SK-N-DZ (cell line): ENCODE results near the gene SORCS2.

Experiments used
- DNase-seq: peaks from one replicate; pipeline ENCODE4 v3.0.0-alpha.2; 2015; ENCODE audit warnings: low spot score

SORCS2 gene

DNA sequence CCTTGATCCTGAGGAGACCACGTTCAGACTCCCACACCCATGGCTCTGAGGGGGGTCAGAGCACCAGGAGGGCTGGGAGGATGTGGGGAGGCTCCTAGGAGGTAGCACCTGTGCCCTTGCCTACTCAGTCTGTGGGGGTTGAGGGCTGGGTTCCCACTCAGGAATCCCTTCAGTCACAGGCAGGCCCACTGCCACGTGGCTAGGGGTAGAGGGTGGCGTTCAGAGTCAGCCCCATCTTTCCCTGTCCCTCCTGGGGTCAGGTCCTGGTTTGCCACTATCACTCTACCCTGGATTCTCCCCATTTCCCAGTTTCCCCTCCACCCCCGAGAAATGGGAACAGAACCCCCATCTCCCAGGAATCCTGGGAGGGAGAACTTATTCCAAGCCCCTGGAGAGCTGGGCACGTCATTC, 131.1 kb downstream of the SORCS2 start:
- DNase-seq, result no peak

DNA sequence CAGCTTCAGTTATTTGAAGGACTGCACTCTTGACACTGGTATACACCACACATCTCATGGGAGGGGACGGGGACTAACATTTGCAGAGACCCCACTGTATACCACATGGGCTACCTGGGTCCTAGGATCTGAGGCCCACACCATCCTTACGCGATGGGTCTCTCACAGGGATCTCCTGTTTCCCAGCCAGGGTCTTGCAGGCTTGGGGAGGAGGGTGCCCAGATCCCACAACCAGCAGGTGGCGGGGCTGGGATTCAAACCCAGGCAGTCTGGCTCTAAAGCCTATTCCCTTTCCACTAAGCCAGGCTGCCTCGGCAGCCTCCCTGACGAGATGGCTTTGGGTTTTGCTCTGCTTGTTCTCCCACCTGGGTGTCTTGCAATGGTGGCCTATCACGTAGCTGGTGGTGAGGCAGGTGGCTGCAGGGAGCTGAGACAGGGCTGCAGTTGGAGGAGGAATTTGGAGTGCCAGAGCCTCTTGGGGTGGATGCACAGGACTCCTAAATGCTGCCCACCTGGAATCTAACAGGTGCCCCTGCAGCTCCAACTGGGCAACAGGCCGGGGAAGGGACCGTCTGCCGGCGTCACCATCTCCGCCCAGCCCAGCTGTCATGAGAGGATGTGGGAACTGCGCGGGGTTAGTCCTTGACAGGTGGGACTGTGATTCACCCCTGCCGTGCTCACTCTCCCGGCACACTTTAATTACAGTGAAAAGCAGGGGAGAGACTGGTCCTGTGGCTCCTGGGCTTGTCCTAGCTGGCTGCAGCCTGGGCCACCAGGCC, 131.7 kb downstream of the SORCS2 start:
- no peak for DNase-seq

DNA sequence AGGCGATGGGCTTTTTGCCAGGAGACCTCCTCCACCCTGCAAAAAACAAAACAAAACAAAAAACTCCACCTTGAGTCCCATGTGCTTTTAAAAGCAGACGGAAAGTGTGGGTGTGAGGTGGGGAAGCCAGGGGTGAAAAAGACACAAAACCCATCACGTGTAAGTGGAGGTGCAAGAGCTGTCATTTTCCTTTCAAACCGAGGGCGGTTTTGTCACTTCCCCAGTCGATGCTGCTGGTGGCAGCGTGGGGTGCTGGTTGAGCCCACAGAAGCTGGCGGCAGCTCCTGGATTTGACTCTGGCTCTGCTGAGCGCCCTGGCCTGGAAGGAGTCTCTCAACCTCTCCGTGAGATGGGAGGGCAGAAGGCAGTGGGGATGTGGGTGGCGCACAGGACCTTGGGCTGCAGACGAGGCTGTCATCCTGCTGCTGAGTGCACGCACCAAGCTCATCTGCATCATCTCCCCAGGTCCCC, 132.3 kb downstream of the SORCS2 start:
- no peak for DNase-seq

DNA sequence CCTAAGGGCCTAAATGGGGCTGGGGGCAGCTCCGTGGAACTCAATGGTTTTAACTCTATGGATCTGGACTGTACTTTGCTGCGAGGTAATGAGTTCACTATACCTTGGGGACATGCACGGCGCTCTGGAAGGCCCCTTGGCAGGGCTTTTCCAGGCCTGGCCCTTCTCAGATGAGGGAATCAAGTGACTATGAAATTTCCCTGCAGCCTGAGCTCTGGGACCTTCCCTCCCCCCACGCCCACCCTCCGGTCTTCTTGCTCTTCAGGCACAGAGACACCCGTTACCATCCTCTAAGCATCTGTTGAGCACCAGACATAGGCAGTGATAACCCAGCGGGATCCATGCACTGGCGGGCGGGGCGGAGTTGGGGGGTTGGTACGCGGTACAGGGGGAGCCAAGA, 133.2 kb downstream of the SORCS2 start:
- no peak for DNase-seq

DNA sequence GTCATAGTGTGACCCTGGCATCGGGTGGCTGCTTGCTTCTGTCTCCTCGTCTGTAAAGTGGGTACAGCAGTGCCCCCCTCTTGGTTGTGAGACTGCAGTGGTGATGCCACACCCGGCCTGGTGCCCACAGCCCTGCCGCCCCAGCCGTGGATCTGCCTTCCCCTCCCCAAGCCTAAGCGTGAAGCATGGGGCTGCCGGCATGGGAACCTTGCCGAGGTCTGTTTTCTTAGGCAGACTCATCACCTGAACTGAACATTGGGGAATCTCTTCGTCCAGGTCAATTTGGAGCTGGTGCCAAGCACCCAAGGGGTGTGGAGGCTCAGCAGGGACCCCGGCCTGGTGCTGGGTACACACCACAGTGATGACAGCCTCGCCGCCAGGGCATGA, 134.0 kb downstream of the SORCS2 start:
- DNase-seq, result no peak

DNA sequence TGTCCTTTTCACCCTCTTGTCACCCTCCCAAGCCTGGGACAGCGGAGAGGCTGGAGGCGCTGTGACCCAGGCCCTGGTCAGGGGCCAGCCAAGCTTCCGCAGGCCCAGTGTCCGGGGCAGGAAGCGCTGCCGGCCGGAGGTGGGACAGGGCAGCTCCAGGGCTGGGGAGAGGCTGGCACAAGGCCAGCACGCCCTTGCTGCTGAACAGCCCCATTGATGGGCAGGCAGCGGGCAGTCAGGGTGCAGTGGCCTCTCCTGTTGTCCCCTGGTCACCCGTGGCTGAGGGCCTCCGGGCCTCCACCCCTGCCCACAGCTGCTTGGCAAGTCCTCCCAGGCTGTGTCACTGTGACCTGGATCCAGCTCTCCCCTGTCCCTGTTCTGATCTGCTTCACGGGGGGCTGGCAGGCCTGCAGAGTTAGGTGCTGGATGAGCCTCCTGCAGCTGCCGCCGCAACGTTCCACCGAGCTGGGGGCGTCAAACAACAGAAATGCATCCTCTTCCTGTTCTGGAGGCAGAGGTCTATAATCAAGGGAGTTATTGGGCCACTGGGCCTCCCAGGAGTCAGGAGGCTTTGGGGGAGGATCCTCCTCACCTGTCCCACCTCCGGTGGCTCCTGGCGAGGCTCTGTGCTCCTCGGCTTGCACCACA, 134.5 kb downstream of the SORCS2 start:
- no peak for DNase-seq

DNA sequence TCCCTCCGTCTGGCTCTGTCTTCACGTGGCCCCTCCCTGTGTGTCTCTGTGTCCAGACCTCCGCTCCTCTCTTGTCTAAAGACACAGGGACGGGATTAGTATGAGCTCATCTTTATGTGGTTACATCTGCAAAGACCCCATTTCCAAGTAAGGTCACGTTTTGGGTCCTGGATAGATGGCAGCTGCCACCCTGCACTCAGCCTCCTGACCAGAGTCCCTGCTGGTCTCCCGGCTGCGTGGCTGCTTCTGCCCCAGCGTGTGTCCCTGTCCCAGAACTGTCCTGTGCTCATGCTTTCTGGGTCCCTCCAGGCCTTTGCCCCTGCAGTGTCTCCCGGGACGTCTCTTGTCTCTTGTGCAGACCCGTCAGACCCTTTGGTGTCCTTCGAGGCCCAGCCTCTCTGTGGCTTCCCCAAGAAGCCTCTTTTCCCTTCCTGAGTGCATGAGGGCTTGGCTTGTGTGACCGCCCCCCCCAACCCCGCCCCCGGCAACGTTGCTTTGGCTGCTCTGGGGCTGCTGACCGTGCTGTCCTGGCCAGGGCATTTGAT, 135.1 kb downstream of the SORCS2 start:
- DNase-seq, result no peak

DNA sequence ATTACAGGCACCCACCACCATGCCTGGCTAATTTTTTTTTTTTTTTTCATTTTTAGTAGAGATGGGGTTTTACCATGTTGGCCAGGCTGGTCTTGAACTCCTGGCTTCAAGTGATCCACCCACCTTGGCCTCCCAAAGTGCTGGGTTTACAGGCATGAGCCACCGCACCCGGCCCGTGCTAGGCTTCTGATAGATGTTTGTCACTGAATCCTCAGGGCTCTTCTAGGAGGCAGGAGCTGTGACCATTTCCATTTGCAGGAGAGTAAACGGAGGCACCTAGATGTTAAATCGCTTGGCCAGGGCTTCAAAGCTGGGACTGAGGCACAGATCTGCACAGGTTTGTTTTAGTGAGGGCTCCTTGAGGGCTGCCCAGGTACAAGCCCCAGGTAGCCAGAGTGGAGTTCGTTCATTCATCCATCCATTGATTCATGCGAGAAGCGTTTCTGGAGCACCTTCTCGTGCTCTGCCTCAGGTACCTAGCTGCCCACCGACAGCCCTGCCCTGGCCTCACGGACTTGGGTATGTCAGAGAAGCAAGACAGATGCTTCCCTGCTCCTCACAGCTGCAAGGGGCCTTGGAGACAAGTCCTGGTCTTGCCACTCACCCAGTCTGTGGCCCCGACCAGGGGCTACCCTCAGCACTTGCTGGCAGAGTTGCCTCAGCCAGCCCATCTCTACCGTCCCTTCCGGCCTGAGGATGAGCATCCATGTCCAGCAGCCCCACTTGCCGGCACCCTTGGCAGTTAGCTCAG, 136.0 kb downstream of the SORCS2 start:
- DNase-seq, result no peak

DNA sequence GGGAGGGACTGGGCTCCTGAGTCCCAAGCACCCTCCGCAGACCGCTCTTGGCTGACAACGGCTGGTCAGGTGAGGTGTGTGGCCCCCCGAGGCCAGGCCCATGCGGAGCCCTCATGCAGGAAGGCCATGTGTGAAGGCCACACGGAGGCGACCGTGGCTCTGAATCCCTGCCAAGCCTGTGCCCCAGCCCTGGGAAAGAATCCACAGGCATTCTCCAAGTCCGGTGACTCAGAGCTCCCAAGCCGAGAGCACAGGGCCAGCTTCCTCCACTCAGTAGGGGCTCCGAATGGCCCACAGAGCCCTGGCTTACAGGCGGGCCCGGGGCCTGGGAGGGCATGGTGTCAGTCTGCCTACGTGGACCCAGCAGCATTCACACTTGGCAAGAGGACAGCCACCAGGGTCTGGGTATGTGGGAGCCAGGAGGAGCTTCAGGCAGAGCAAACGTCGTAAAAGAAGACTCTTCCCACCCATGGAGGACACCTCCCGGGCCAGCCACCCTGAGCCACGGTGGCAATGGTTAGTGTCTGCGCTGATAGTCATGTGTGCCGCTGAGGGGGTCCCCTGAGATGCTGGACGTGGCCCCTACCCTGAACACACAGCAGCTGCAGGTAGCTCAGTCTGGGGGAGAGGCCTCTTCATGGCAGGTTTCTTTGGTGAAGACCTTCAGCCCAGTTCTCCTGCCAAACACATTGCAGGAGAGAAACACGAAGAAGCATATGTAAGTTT, 136.7 kb downstream of the SORCS2 start:
- DNase-seq, result no peak

DNA sequence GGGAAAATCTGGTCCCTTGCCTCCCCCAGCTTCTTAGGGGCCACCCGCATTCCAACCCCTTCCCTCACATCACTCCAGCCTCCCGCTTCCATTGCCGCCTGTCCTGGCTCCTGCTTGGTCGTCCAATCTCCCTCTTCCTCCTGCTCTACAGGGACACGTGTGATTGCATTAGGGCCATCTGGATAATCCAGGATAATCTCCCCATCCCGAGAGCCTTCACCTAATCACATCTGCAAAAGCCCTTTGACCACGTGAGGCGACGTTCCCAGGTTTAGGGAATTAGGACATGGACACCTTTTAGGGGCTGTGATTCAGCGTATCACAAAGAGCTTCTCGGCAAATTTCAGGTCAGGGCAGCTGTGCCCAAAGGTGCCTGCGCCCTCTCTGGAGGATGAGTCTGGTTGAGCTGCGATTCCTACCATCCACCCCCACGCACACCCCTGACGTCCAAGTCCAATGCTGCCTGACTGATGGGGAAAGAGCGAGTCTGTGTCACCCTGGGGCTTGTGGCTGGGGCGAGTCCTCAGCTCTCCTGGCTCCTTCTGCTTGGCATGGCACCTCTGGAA, 137.8 kb downstream of the SORCS2 start:
- no peak for DNase-seq

DNA sequence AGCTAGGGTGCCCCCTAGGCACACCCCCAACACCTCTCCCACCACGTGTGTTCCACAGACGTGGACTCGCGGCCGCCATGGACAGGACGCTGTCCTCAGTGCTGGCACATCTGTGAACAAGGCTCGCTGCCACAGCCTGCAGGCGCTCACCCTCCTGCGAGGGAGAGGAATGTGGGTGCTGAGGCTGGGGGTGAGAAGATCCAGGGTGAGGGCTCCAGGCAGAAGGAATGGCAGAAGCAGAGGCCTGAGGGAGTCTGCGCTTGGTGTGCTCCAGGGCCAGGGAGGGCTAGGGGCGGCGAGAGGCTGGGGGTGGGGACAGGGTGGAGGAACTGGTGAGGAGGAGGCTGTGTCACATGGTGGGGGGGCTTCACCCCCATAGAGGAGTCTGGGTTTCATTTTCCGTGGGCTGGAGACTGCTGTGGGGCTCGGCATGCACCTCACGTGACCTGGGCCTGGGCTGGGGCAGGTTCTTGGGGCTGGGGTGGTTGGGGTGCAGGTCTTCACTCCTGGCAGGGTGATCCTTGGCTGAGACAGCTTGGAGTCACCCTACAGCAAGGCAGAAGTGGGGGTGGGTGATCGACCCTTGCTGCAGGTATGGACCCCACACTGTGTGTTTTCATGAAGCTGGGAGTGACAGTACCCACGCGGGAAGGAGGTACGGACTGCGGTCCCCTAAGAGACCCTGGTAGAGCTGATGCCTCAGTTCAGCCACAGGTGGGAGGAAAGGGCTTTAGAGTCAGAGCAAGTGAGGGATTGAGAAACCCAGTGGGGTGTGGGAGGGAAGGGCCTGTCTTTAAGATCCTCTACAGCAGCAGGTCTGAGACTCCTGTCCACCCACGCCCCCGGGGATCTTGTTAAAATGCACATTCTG, 138.7 kb downstream of the SORCS2 start:
- no peak for DNase-seq

DNA sequence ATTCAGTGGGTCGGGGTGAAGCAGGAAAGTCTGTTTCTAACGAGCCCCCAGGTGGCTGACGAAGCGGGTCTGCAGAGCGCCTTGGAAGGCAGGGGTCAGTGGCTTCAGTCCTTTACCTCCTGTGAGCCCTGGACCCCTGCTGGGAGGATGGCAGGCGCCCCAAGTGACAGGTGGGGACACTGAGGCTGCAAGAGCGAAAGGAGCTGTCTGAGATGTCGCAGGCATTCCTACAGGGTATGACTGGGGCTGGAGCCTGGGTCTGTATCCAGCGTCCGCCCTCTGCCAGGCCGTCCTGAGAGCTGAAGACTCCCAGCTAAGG, 139.3 kb downstream of the SORCS2 start:
- no peak for DNase-seq

DNA sequence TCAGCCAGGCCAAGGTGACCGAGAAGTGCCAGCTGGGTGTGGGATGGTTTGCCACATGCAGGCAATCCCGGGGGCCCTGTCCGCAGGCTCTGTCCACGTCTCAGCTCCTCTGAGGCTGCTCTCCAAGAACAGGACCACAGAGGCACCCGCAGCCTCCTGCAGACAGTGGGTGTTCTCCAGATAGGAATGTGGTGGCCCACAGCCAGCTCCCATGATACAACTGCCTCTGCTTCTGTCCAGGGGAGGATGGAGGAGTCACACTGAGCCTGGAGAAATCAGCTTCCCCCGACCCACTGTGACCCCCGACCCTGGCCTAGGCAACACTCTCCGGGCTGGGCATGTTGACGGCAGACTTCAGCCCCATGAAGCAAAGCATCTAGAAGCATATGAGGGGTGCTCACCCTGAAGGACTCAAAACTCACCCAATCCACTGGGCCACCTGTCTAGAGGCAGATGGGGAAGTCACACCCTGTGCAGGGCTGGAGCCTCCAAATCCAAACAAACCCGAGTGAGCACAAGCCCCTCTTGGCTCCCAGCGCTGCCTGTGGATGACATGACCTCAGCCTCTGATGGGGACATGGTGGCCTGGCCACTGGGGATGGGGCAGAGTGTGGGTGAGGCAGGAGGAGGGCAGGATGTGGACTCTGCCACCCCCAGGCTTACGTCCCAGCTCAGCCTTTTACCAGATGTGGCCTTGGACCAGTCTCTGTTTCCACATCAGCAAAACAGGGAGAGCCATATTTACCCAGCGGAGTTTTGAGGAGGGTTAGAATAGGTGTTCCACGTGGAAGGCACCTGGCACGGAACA, 140.1 kb downstream of the SORCS2 start:
- no peak for DNase-seq

DNA sequence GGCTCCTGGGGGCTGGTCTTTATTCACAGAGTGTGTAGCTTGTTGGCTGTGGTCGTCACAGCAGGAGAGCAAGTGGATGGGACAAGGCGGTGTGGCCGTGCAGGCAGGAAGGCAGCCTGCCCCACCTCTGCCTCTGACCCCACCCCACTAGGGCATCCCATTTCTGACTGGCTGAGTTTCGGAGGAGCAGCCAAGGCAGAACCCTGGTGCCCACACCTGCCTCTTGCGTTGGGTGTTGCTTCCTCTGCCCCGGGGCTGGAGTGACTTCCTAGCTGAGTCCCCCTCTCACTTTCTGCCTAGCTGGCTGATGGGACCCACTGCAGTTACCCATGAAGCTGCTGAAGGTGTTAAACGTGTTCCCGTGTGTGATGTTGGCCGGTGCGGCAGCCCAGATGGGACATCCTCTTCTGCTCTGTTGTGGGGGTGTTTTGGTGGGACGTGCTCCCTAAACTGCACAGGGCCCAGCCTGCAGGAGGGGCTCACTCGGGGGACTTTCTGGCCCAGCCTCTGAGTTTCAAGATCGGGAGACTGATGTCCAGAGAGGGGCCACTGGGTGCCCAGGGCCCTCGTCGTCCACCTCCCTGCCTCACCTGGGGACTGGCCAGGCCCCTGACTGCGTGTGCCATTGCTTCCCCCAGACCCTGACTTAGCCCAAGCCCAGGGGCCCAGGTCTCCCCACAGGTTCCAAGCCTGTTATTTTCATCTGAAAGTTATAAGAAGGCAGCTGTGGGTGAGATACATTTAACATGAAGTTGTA, 140.9 kb downstream of the SORCS2 start:
- no peak for DNase-seq

DNA sequence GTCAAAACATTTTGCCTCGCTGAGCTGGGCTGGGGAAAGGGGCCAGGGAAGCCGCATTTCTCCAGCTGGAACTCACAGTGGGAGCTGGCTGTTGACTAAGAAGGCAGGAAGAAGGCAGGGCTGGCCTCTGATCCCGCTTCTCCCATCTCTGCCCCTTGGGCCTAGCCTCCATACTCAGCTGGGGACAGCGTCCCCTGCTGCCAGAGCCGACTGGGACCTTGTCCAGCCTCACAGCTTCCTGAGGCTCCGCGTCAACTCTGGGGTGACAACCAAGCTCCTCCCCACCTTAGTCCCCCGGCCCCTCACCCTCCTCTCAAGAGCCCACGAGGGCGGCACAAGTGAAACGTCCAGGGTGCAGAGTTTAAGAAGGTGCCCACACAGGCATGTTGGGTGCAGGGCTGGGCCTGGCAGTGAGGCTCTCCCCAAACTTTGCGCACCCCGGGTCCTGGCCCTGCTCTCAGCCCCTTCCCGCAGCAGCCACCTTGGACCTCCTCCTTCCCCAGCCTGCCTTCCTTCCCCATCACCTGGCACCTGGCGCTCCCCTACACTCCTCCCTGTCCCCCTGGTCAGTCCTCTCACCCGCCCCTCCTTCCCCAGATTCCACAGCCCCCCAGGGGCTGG, 141.6 kb downstream of the SORCS2 start:
- DNase-seq, result no peak

DNA sequence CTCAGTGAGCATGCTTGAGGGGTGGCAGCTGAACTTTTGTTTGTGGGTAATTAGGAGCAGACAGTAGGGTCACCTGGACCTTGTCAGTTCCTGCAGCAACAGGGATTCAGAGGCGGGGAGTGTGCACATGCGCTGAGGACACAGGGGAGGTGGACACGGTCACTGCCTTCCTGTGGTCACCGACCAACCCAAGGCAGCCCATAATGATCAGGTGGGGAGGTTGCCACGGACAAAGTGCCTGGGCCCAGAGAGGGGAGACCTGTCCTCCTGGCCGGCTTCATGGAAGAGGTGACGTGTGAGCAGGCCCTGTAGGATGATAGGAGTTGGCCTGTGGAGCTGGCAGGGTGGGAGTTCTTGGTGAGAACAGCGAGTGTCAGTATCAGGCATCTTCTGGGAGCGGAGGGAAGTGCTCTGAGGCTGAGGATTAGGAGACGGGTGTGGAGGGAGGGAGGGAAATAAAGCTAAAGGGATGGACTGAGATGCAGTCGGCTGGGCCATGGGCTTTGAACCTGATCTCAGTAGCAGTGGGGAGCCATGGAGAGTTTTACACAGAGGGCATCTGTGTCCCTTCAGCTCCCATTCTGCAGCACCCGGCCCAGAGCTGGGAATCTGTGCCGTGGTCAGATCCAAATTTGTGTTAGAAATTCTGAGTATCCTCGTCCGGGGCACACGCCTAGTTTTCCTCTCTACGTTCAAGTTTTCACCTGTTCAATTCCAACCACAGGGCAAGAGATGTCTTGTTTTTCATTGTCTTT, 142.4 kb downstream of the SORCS2 start:
- no peak for DNase-seq

DNA sequence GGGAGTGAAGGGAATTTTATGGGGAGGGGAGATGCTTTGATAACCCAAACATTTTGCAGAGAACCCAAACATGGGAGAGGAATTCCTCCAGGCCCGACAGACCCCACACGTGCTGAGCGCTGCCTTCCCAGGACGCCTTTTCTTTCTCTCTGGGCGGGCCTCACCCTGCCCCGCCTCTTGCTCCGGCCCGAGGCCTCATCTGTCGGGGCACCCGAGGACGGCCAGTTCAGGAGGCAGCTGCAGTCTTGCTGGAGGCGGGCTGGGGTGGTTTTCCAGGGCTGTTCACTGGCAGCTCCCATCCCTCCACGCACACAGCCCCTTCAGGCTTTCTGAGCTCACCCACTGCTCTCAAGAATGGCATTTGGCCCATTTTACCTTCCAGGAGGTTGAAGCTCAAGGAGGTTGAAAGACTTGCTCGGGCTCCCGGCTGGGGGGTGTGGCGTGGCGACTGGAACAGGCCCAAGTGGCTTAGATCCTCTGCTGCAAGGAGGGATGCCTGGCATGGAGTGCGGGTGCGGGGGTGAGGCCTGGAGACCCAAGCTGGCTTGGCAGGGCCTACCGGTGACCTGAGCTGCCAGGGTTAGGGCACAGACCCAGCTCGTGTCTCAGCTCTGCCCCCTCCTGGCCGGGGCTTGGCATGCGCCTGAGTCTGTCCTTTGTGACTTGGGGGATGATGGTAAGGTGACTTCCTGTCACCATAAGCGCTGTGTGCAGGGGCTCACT, 143.2 kb downstream of the SORCS2 start:
- DNase-seq, result no peak
